Measurements from ENCODE around the gene CDK4.

The CDK4 gene

DNA sequence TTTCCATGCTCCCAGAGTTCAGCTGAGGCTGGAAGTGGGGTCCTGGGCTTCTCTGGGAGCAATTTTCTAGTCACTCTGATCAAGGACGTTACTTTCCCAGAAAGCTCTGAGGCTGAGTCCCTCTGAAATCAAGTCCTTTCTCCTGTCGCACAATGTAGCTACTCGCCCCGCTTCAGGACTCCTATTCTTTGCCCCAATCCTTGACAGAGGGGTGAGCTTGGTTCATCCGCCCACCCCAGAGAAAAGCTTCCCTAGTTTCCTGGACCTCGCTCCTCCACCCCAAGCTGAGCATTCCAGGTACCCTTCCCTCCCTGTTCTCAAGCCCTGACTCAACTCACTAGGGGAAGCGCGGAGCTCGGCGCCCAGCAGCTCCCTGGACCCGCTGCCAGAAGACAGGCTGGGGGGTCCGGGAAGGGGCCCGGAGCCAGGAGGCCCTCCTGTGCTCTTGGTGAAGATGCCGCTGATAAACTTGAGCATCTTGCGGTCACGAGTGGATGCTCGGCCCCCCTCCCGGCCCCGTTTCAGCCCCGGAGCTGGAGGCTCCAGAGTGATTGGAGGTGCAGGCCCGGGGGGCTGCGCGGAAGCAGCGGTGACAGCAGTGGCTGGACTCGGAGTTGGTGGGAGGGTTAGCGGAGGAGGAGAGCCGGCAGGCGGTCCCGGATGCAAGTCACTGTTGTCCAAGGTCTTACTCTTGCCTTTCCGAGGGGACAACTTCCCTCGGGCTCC is 15.2 kb downstream of the CDK4 start:
- peak overlapping the region; percentile 47; the same call in 1 of the 2 replicates for H3K4me3 ChIP-seq (ENCODE audit: low read depth, low read length)
- H3K36me3 ChIP-seq (ENCODE audit: control insufficient read depth, insufficient read depth, low read length), result no peaks in the 10 kb centered on the region
- H3K4me1 ChIP-seq (ENCODE audit: control insufficient read depth, insufficient read depth, low read length), result peaks cover 17% of the 10 kb centered on the region
- H3K9ac ChIP-seq (ENCODE audit: low read depth, low read length), result no peak overlapping the region
- H3K27ac ChIP-seq (ENCODE audit: low read depth, low read length), result no peak overlapping the region
- H3K9me3 ChIP-seq (ENCODE audit: control insufficient read depth, insufficient read depth, low read length), result no peaks in the 10 kb centered on the region
- peaks cover 99% of the 10 kb centered on the region for H3K27me3 ChIP-seq (ENCODE audit: control insufficient read depth, insufficient read depth, low read length)

- Histone ChIP-seq H3K9me3 (ENCODE audit: control insufficient read depth, insufficient read depth, low read length) (no peaks in the 10 kb centered on the region), H3K9ac (ENCODE audit: low read depth, low read length) (no peak overlapping the region), H3K27me3 (ENCODE audit: control insufficient read depth, insufficient read depth, low read length) (peaks cover 99% of the 10 kb centered on the region), H3K36me3 (ENCODE audit: control insufficient read depth, insufficient read depth, low read length) (no peaks in the 10 kb centered on the region), H3K4me1 (ENCODE audit: control insufficient read depth, insufficient read depth, low read length) (peaks cover 17% of the 10 kb centered on the region), H3K27ac (ENCODE audit: low read depth, low read length) (no peak overlapping the region), H3K4me3 (ENCODE audit: low read depth, low read length) (peak overlapping the region; percentile 47)
Measured at GRCh38 chr12:57735952-57736740, 16.0 kb downstream of the CDK4 start.

GRCh38 chr12:57735198-57735855 is 16.8 kb downstream of the CDK4 start:
- Histone ChIP-seq H3K4me1 (ENCODE audit: control insufficient read depth, insufficient read depth, low read length) (peaks cover 17% of the 10 kb centered on the region), H3K9me3 (ENCODE audit: control insufficient read depth, insufficient read depth, low read length) (no peaks in the 10 kb centered on the region), H3K36me3 (ENCODE audit: control insufficient read depth, insufficient read depth, low read length) (no peaks in the 10 kb centered on the region), H3K4me3 (ENCODE audit: low read depth, low read length) (peak overlapping the region; percentile 47), H3K27me3 (ENCODE audit: control insufficient read depth, insufficient read depth, low read length) (peaks cover 99% of the 10 kb centered on the region), H3K9ac (ENCODE audit: low read depth, low read length) (no peak overlapping the region), H3K27ac (ENCODE audit: low read depth, low read length) (no peak overlapping the region)

DNA sequence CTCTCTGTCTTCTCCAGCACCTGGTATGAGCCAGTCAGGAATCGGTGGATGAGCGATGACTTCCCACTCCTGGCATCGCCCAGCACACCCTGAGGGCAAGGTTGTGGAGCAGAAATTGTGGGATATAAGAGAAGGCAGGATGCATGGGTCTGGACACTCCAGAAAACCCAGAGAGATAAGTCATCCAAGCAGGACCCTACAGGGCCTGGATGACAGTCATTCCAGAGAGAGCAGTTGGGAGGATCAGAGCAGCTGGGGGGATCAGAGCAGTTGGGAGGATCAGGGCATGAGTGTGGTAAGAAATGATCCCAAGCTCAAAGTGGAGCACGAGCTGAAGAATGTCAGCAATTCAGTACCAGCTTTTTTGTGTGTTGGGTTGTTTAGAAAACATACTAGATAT is 17.5 kb downstream of the CDK4 start:
- Histone ChIP-seq H3K9ac (ENCODE audit: low read depth, low read length) (no peak overlapping the region), H3K4me3 (ENCODE audit: low read depth, low read length) (no peak overlapping the region), H3K36me3 (ENCODE audit: control insufficient read depth, insufficient read depth, low read length) (no peaks in the 10 kb centered on the region), H3K27ac (ENCODE audit: low read depth, low read length) (no peak overlapping the region), H3K9me3 (ENCODE audit: control insufficient read depth, insufficient read depth, low read length) (no peaks in the 10 kb centered on the region), H3K4me1 (ENCODE audit: control insufficient read depth, insufficient read depth, low read length) (peaks cover 15% of the 10 kb centered on the region), H3K27me3 (ENCODE audit: control insufficient read depth, insufficient read depth, low read length) (peaks cover 99% of the 10 kb centered on the region)

GRCh38 chr12:57733928-57734327 is 18.2 kb downstream of the CDK4 start:
- no peak overlapping the region for H3K27ac ChIP-seq (ENCODE audit: low read depth, low read length)
- H3K4me1 ChIP-seq (ENCODE audit: control insufficient read depth, insufficient read depth, low read length), result peaks cover 9% of the 10 kb centered on the region
- no peaks in the 10 kb centered on the region for H3K36me3 ChIP-seq (ENCODE audit: control insufficient read depth, insufficient read depth, low read length)
- no peaks in the 10 kb centered on the region for H3K9me3 ChIP-seq (ENCODE audit: control insufficient read depth, insufficient read depth, low read length)
- peaks cover 98% of the 10 kb centered on the region for H3K27me3 ChIP-seq (ENCODE audit: control insufficient read depth, insufficient read depth, low read length)
- H3K9ac ChIP-seq (ENCODE audit: low read depth, low read length), result no peak overlapping the region
- H3K4me3 ChIP-seq (ENCODE audit: low read depth, low read length), result no peak overlapping the region

DNA sequence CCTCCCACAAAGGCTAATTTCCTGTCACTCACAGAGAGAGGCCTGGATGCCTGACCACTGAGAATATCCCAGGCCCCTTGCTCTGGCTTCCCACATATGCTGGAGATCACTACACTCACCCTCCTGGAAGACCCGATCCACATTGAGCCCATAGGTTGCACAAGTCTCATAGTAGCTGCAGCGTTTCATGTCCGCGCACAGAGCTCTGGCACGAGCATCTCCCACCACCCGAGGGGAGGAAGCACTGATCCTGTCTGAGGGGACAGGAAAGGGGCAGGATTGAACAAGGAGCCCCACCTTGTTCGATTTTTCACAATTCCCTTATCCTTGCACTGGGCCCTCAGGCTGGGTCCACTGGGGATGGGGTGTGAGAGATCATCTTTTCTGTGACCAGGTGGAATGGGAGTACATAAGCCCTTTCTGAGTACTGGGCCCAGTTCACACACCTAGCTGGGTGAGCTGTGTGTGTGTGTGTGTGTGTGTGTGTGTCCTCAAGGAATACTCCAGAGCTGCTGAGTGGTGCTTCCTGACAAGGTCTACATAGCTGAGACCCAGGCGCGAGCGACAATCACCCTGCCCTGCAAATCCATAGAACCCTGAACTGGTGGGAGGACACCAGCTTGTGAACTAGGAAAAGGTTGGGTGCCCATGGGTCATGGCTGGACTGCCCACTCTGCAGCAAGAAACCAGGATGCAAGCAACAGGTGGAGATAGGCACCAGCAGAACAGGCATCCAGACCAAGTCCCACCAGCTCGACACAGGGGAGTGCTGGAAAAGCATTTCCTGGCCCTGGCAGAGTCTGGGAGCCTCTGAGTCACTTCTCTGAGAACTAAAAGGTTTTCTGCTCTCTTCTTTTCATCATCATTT is 19.1 kb downstream of the CDK4 start:
- H3K27ac ChIP-seq (ENCODE audit: low read depth, low read length), result no peak overlapping the region
- H3K27me3 ChIP-seq (ENCODE audit: control insufficient read depth, insufficient read depth, low read length), result peaks cover 98% of the 10 kb centered on the region
- H3K9ac ChIP-seq (ENCODE audit: low read depth, low read length), result no peak overlapping the region
- no peaks in the 10 kb centered on the region for H3K36me3 ChIP-seq (ENCODE audit: control insufficient read depth, insufficient read depth, low read length)
- peaks cover 9% of the 10 kb centered on the region for H3K4me1 ChIP-seq (ENCODE audit: control insufficient read depth, insufficient read depth, low read length)
- no peaks in the 10 kb centered on the region for H3K9me3 ChIP-seq (ENCODE audit: control insufficient read depth, insufficient read depth, low read length)
- H3K4me3 ChIP-seq (ENCODE audit: low read depth, low read length), result no peak overlapping the region

DNA sequence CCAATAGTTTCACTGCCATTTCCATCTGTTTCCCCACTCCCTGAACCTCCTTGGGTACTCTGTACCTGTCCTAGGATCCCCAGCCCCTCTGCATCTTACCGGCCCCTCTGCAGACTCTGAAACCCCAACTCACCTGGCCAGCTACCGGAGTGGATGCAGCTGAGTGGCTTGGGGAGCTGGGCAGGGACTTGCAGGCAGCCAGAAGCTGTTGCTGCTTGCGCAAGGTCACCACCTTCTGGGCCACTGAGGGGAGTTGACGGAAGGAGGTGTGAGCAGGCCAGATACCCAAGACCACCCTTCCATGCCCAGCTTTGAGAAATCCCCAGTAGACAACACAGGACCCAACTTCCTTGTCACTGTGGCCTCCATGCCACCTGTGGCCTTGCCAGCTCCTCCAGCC is 19.8 kb downstream of the CDK4 start:
- no peak overlapping the region for H3K27ac ChIP-seq (ENCODE audit: low read depth, low read length)
- H3K27me3 ChIP-seq (ENCODE audit: control insufficient read depth, insufficient read depth, low read length), result peaks cover 98% of the 10 kb centered on the region
- H3K36me3 ChIP-seq (ENCODE audit: control insufficient read depth, insufficient read depth, low read length), result no peaks in the 10 kb centered on the region

DNA sequence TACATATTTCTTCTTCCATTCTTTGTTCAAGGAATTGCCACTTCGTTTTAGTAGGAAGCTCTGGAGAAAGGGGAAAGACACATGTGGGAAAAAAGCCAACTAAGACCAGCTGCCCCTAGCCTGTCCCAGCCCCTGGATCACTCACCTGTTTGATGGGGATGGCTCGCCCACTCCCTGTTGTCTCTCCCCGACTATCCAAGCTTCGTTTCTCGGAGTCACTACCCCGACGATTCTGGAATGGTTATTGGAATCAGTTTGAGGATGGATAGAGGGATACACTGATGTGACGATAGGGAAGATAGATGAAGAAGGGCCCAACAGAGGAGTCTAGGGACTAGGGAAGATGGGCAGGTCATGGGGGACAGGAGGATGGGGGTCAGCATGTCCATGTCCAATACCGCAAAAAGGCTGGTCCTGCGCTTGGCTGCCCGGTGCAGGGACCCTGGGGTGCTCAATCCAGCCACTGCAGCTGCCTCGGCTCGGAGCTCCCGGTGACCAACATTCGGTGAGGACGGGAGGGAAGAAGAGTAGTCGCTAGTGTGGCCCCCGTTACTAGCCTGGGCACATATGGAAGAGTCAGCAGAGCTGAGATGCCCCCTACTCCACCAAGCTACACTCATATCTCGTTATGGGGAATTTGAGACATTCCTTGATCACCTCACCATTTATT is 20.6 kb downstream of the CDK4 start:
- peaks cover 6% of the 10 kb centered on the region for H3K4me1 ChIP-seq (ENCODE audit: control insufficient read depth, insufficient read depth, low read length)
- H3K27ac ChIP-seq (ENCODE audit: low read depth, low read length), result no peak overlapping the region
- no peak overlapping the region for H3K9ac ChIP-seq (ENCODE audit: low read depth, low read length)
- no peak overlapping the region for H3K4me3 ChIP-seq (ENCODE audit: low read depth, low read length)
- H3K9me3 ChIP-seq (ENCODE audit: control insufficient read depth, insufficient read depth, low read length), result no peaks in the 10 kb centered on the region
- no peaks in the 10 kb centered on the region for H3K36me3 ChIP-seq (ENCODE audit: control insufficient read depth, insufficient read depth, low read length)
- H3K27me3 ChIP-seq (ENCODE audit: control insufficient read depth, insufficient read depth, low read length), result peaks cover 98% of the 10 kb centered on the region

More for the DNA sequence above, 19.8 kb downstream of the CDK4 start:
- Histone ChIP-seq H3K4me1 (ENCODE audit: control insufficient read depth, insufficient read depth, low read length) (peaks cover 9% of the 10 kb centered on the region), H3K4me3 (ENCODE audit: low read depth, low read length) (no peak overlapping the region), H3K9ac (ENCODE audit: low read depth, low read length) (no peak overlapping the region), H3K9me3 (ENCODE audit: control insufficient read depth, insufficient read depth, low read length) (no peaks in the 10 kb centered on the region)

DNA sequence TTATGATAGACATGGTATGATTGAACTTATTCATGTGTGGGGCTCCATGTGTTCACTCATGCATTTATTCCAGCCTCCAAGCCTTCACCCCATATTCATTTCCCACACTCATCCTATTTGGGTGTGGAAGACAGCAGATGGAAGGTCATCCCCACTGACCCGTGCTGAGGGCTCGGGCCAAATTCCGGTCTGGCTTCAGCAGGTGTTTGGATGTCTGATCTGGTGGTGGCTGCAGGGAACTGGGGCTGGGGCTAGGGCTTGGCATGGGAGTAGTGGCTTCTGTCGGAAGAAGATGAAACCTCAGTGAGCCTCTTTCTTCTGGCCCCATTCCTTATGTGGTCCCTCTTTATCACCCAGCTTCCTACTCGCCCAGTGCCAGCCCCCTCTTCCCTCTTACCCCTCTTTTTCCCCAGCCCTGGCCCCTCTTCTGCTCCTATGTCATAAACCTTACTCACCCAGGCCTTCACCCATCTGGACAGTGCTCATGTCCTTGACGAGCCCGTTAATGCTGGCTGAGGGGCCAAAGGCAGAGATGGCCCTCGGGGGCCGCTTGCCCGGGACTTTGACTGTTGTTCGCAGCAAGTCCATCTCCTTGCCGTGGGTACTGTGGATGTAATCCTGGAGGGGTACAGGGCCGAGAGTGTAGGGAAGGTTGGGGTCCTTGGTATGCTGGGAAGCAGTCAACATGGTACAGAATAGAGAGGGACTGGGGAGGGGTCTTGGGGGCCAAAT is 21.6 kb downstream of the CDK4 start:
- no peaks in the 10 kb centered on the region for H3K9me3 ChIP-seq (ENCODE audit: control insufficient read depth, insufficient read depth, low read length)
- no peaks in the 10 kb centered on the region for H3K36me3 ChIP-seq (ENCODE audit: control insufficient read depth, insufficient read depth, low read length)
- peaks cover 95% of the 10 kb centered on the region for H3K27me3 ChIP-seq (ENCODE audit: control insufficient read depth, insufficient read depth, low read length)
- H3K4me3 ChIP-seq (ENCODE audit: low read depth, low read length), result no peak overlapping the region
- H3K27ac ChIP-seq (ENCODE audit: low read depth, low read length), result no peak overlapping the region
- H3K9ac ChIP-seq (ENCODE audit: low read depth, low read length), result no peak overlapping the region
- H3K4me1 ChIP-seq (ENCODE audit: control insufficient read depth, insufficient read depth, low read length), result peaks cover 1% of the 10 kb centered on the region

All from HUES48 (cell line).